Rectal smooth muscle tissue (tissue), 1 donor: ENCODE measurements around the gene SSBP2.

Experiments used
- H3K27ac ChIP-seq: one replicate; pipeline ENCODE4 v1.7.0; 2013; ENCODE audit warnings: low read depth, low read length, inconsistent platforms
- H3K27me3 ChIP-seq: one replicate; pipeline ENCODE4 v1.7.0; 2013; ENCODE audit warnings: low read length; ENCODE audit not compliant: control insufficient read depth, insufficient read depth
- H3K36me3 ChIP-seq: one replicate; pipeline ENCODE4 v1.7.0; 2013; ENCODE audit warnings: low read length; ENCODE audit not compliant: control insufficient read depth, insufficient read depth
- H3K4me1 ChIP-seq: one replicate; pipeline ENCODE4 v1.7.0; 2013; ENCODE audit warnings: low read length; ENCODE audit not compliant: control insufficient read depth, insufficient read depth
- H3K4me3 ChIP-seq: one replicate; pipeline ENCODE4 v1.7.0; 2013; ENCODE audit warnings: low read length
- H3K9ac ChIP-seq: one replicate; pipeline ENCODE4 v1.7.0; 2013; ENCODE audit warnings: low read length

Gene SSBP2

DNA sequence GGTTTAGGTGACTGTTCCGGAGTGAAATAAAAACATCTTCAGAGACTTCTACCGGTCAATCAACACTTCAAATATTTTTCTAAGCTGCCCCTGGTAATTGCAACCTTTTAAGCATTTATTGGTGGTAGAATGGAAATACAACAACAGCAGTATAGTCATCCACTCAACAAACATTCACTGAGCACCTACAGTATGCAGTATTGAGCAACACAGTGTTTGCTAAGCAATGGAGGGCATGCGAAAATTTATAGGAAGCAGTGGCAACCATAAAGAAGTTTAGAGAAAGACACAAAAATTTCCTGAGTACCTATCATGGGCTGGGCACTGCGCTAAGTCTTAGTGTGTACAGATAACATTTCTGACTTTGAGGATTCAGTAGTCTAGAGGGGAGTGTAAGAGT lies 12.0 kb upstream of the SSBP2 start:
- Histone ChIP-seq H3K36me3 (no peaks in the 10 kb centered on the region), H3K27me3 (no peaks in the 10 kb centered on the region), H3K9ac (no peak overlapping the region), H3K4me3 (no peak overlapping the region), H3K4me1 (no peaks in the 10 kb centered on the region), H3K27ac (no peak overlapping the region)

- H3K4me1 ChIP-seq = no peaks in the 10 kb centered on the region
Measured at GRCh38 chr5:81762401-81762800, 11.5 kb upstream of the SSBP2 start.

DNA sequence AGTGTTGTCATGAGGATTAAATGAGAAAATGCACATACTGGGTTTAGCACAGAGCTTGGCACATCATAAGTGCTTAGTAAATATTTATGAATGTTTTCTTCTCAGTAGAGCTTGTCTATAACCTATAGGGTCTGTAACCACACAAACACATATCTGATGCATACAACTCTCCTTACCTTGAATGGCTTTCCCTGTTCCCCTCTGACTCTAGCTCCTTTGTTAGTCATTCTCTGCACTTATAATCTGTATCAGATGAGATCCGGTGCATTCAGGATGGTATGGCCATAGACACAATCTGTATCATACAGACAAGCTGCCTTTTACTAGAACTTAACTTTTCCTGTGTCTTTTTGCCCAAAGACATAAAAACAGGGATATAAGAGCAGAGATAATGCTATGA lies 11.1 kb upstream of the SSBP2 start:
- no peaks in the 10 kb centered on the region for H3K4me1 ChIP-seq
- H3K9ac ChIP-seq = no peak overlapping the region
- H3K27me3 ChIP-seq = no peaks in the 10 kb centered on the region
- no peak overlapping the region for H3K4me3 ChIP-seq
- H3K36me3 ChIP-seq = no peaks in the 10 kb centered on the region
- no peak overlapping the region for H3K27ac ChIP-seq

More at GRCh38 chr5:81762401-81762800, 11.5 kb upstream of the SSBP2 start:
- H3K27ac ChIP-seq = no peak overlapping the region
- H3K9ac ChIP-seq = no peak overlapping the region
- no peaks in the 10 kb centered on the region for H3K27me3 ChIP-seq
- H3K36me3 ChIP-seq = no peaks in the 10 kb centered on the region
- H3K4me3 ChIP-seq = no peak overlapping the region

- Histone ChIP-seq H3K4me3 (no peak overlapping the region), H3K4me1 (no peaks in the 10 kb centered on the region), H3K9ac (no peak overlapping the region), H3K27ac (no peak overlapping the region), H3K36me3 (no peaks in the 10 kb centered on the region), H3K27me3 (no peaks in the 10 kb centered on the region)
Measured at GRCh38 chr5:81761270-81761669, 10.4 kb upstream of the SSBP2 start.

GRCh38 chr5:81760521-81760920 lies 9.6 kb upstream of the SSBP2 start:
- Histone ChIP-seq H3K27ac (no peak overlapping the region), H3K9ac (no peak overlapping the region), H3K4me3 (no peak overlapping the region), H3K36me3 (no peaks in the 10 kb centered on the region), H3K4me1 (peaks cover 5% of the 10 kb centered on the region), H3K27me3 (no peaks in the 10 kb centered on the region)

DNA sequence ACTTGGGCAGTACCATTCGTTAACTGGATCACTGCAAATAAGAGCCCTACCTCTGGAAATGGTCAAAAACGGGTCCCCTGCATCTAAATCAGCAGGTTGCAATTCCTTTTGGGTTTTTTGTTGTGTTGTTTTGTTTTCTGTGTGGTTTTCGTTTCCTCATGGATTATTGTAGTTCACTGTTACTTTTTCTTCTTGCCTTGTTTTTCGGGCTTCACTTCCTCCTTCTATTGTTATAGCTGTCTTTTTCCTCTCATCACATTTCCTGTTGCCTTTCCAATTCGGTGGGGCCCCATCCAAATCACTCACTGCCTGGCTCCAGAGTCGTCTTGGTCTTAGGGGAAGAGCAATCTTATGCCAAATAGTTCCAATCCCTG lies 8.7 kb upstream of the SSBP2 start:
- H3K27ac ChIP-seq = no peak overlapping the region
- H3K4me3 ChIP-seq = no peak overlapping the region
- no peaks in the 10 kb centered on the region for H3K36me3 ChIP-seq
- H3K27me3 ChIP-seq = no peaks in the 10 kb centered on the region
- peaks cover 9% of the 10 kb centered on the region for H3K4me1 ChIP-seq
- no peak overlapping the region for H3K9ac ChIP-seq

- no peak overlapping the region for H3K9ac ChIP-seq
- H3K36me3 ChIP-seq = no peaks in the 10 kb centered on the region
- H3K4me3 ChIP-seq = no peak overlapping the region
- H3K27ac ChIP-seq = no peak overlapping the region
- H3K4me1 ChIP-seq = peaks cover 9% of the 10 kb centered on the region
- no peaks in the 10 kb centered on the region for H3K27me3 ChIP-seq
Measured at GRCh38 chr5:81757404-81757803, 6.5 kb upstream of the SSBP2 start.

DNA sequence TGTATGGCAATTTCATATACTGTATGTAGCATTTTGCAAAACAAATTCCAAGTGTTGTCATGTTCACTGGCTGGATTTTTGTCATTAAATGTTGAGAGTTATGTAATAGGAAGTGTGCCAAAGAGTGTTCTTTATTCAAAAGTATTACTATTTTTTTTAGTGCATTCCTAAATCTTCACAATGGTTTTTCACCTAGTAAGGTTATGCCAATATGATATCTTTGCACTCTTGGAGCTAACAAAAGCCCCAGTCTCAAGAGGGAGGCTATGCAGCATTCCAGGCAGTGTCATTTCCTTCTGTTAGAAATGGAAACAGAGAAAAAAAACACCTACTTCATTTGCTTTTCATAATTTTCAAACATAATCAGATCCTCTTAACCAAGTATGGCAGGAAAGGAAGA lies 5.1 kb upstream of the SSBP2 start:
- peak overlapping the region; percentile 11 for H3K27ac ChIP-seq
- peaks cover 9% of the 10 kb centered on the region for H3K4me1 ChIP-seq

DNA sequence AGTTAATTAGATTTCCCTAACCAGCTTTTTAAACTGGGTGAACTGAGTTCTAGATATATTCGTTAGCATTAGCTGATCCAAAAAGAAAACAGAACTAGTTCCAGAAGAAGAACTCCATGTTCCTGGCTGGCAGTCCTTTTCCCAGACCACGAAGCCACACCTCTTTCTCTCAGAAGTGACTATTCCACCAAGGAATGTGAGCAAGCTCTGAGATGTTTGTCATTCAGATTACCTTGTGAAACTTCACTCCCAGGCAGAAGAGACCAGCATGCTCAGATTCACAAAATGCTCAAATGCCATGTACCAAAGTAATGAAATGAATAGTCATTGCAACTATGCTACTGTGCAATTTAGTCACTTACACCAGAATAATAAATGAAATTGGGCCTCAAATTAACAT lies 4.4 kb upstream of the SSBP2 start:
- Histone ChIP-seq H3K27me3 (no peaks in the 10 kb centered on the region), H3K27ac (peak overlapping the region; percentile 38)

More for the DNA sequence above, 5.1 kb upstream of the SSBP2 start:
- no peak overlapping the region for H3K4me3 ChIP-seq
- no peaks in the 10 kb centered on the region for H3K36me3 ChIP-seq
- H3K9ac ChIP-seq = no peak overlapping the region
- no peaks in the 10 kb centered on the region for H3K27me3 ChIP-seq

GRCh38 chr5:81754621-81755020 lies 3.7 kb upstream of the SSBP2 start:
- peaks cover 9% of the 10 kb centered on the region for H3K4me1 ChIP-seq
- no peak overlapping the region for H3K27ac ChIP-seq
- no peaks in the 10 kb centered on the region for H3K27me3 ChIP-seq
- no peak overlapping the region for H3K9ac ChIP-seq
- no peaks in the 10 kb centered on the region for H3K36me3 ChIP-seq
- no peak overlapping the region for H3K4me3 ChIP-seq

More for the DNA sequence above, 4.4 kb upstream of the SSBP2 start:
- H3K4me1 ChIP-seq = peaks cover 9% of the 10 kb centered on the region
- no peaks in the 10 kb centered on the region for H3K36me3 ChIP-seq
- no peak overlapping the region for H3K9ac ChIP-seq
- no peak overlapping the region for H3K4me3 ChIP-seq

GRCh38 chr5:81753429-81753828 lies 2.5 kb upstream of the SSBP2 start:
- H3K9ac ChIP-seq = no peak overlapping the region
- no peaks in the 10 kb centered on the region for H3K36me3 ChIP-seq
- H3K27ac ChIP-seq = no peak overlapping the region
- no peak overlapping the region for H3K4me3 ChIP-seq
- no peaks in the 10 kb centered on the region for H3K27me3 ChIP-seq
- peaks cover 13% of the 10 kb centered on the region for H3K4me1 ChIP-seq

DNA sequence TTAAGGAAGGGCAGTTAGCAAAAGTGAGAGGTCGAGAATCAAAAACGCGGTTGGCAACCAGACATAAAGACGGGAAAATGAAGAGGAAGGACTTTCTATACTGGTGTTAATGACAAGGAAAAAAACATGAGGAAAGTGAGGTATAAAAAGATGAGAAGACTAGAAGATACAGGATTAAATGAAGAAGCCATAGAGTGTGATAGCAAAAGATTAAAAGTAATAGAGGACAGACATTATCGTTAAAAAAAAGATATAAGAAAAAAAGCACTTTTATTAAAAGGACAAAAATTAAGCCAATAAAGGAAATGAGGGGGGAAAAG lies 1.7 kb upstream of the SSBP2 start:
- no peaks in the 10 kb centered on the region for H3K36me3 ChIP-seq
- peaks cover 16% of the 10 kb centered on the region for H3K4me1 ChIP-seq
- no peak overlapping the region for H3K9ac ChIP-seq
- peak overlapping the region; percentile 99 for H3K27ac ChIP-seq
- peak overlapping the region; percentile 80 for H3K4me3 ChIP-seq
- H3K27me3 ChIP-seq = no peaks in the 10 kb centered on the region

DNA sequence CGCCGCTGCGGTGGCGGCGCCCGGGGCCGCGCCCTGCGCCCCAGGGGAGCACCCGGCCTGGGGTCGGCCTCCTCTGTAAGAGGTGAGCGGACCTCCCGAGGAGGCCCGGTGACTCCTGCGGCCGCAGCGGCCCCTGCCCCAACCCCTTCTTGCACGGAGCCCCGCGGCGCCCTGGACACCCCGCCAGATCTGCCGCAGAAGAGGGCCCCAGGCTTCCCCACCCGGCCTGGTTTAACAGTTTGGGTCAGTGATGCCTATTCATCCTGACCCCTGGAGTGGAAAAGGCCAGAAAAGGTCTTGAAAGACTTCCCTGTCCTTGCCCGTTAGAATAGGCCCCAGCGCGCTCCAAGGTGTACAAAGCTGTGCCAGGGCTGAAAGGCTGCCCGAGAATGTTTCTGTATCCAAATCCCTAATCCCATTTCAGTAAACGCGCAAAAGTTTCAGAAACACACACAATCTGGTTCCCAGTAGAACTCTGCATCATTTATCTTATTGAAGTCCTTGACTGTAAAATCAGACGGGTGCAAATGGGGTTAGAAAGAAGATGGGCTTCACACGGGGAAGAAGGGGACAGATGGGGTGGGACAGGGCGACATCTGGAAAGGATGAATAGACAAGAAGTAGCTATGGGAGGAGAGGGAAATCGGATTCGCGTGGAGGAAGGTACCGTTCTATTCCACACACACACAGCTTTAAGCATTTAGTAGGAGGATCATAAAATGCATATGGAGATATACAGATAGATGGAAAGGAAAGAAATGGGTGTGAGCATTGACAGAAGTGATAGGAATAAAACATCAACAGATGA lies 1.1 kb upstream of the SSBP2 start:
- Histone ChIP-seq H3K9ac (peak overlapping the region; percentile 92), H3K4me1 (peaks cover 16% of the 10 kb centered on the region), H3K27me3 (no peaks in the 10 kb centered on the region), H3K27ac (peak overlapping the region; percentile 99), H3K36me3 (no peaks in the 10 kb centered on the region), H3K4me3 (peak overlapping the region; percentile 80)
